Erythroblast (primary cell): ENCODE data around the gene RAB11FIP3.

Source experiments
- GATA1 ChIP-seq: IDR thresholded peaks from 2 replicates; pipeline ENCODE4 v1.6.1; 2011; ENCODE audit warnings: low read depth, mild to moderate bottlenecking, control low read depth, low read length, moderate library complexity
- POLR2A ChIP-seq: IDR thresholded peaks from 2 replicates; pipeline ENCODE4 v1.6.1; 2011; ENCODE audit warnings: mild to moderate bottlenecking, low read length

GRCh38 chr16:444027-444426, 18.6 kb downstream of the RAB11FIP3 start:
- TF ChIP-seq POLR2A: no peak
- TF ChIP-seq GATA1: no peak
